H9 (cell line): ENCODE data around the gene UBXN7. TPM values are rescaled to one million over a fixed set of nuclear protein-coding genes. Genes with fewer than 3 reads are reported as not detected.

Experiments
- DNase-seq: peaks from one replicate; pipeline ENCODE4 v3.0.0-alpha.2; 2017
- H2AFZ ChIP-seq: one replicate; pipeline ENCODE4 v1.6.1; 2013; ENCODE audit warnings: mild to moderate bottlenecking, low read length, control low read depth, moderate library complexity
- H2AK5ac ChIP-seq: 2 replicates; pipeline ENCODE4 v1.6.1; 2013; ENCODE audit warnings: low read length, control low read depth, mixed read lengths; ENCODE audit not compliant: insufficient read length
- H2BK120ac ChIP-seq: one replicate; pipeline ENCODE4 v1.6.1; 2013; ENCODE audit warnings: low read depth, mild to moderate bottlenecking, low read length, control low read depth, inconsistent platforms; ENCODE audit not compliant: poor library complexity, severe bottlenecking
- H2BK12ac ChIP-seq: 2 replicates; pipeline ENCODE4 v1.6.1; 2013; ENCODE audit warnings: low read length, control low read depth, mixed read lengths, low read depth; ENCODE audit not compliant: insufficient read length
- H2BK15ac ChIP-seq: 2 replicates; pipeline ENCODE4 v1.6.1; 2013; ENCODE audit warnings: low read depth, low read length, control low read depth
- H2BK20ac ChIP-seq: one replicate; pipeline ENCODE4 v1.6.1; 2013; ENCODE audit warnings: low read depth, mild to moderate bottlenecking, low read length, control low read depth, inconsistent platforms; ENCODE audit not compliant: poor library complexity, severe bottlenecking
- H2BK5ac ChIP-seq: 2 replicates; pipeline ENCODE4 v1.6.1; 2013; ENCODE audit warnings: low read length, control low read depth, mixed read lengths; ENCODE audit not compliant: insufficient read length
- H3K14ac ChIP-seq: 2 replicates; pipeline ENCODE4 v1.6.1; 2013; ENCODE audit warnings: low read length, control low read depth; ENCODE audit not compliant: insufficient read depth
- H3K18ac ChIP-seq: 2 replicates; pipeline ENCODE4 v1.6.1; 2013; ENCODE audit warnings: low read depth, mild to moderate bottlenecking, mixed read lengths, low read length, control low read depth; ENCODE audit not compliant: insufficient read length
- H3K23ac ChIP-seq: 2 replicates; pipeline ENCODE4 v1.6.1; 2013; ENCODE audit warnings: low read length, control low read depth, mixed read lengths, low read depth; ENCODE audit not compliant: insufficient read length
- H3K23me2 ChIP-seq: 2 replicates; pipeline ENCODE4 v1.6.1; 2013; ENCODE audit warnings: low read depth, mild to moderate bottlenecking, mixed read lengths, low read length, control low read depth; ENCODE audit not compliant: insufficient read length, poor library complexity, severe bottlenecking
- H3K27ac ChIP-seq: 2 replicates; pipeline ENCODE4 v1.5.1; 2013; ENCODE audit warnings: low read length, control low read depth, mixed read lengths, low read depth; ENCODE audit not compliant: insufficient read length
- H3K27me3 ChIP-seq: 2 replicates; pipeline ENCODE4 v1.6.1; 2013; ENCODE audit warnings: low read length, control low read depth, inconsistent platforms; ENCODE audit not compliant: insufficient read depth
- H3K4ac ChIP-seq: 2 replicates; pipeline ENCODE4 v1.6.1; 2013; ENCODE audit warnings: low read depth, mild to moderate bottlenecking, control low read depth, inconsistent platforms, low read length, moderate library complexity
- H3K4me1 ChIP-seq: 2 replicates; pipeline ENCODE4 v1.6.1; 2013; ENCODE audit warnings: low read length, control low read depth, inconsistent platforms; ENCODE audit not compliant: insufficient read depth
- H3K4me2 ChIP-seq: 2 replicates; pipeline ENCODE4 v1.6.1; 2013; ENCODE audit warnings: low read length, control low read depth, mixed read lengths; ENCODE audit not compliant: insufficient read length, insufficient read depth
- H3K56ac ChIP-seq: 2 replicates; pipeline ENCODE4 v1.6.1; 2013; ENCODE audit warnings: low read depth, mild to moderate bottlenecking, mixed read lengths, low read length, control low read depth; ENCODE audit not compliant: insufficient read length
- H3K79me1 ChIP-seq: 2 replicates; pipeline ENCODE4 v1.6.1; 2013; ENCODE audit warnings: low read depth, mild to moderate bottlenecking, moderate library complexity, low read length, control low read depth, inconsistent platforms; ENCODE audit not compliant: insufficient read depth, poor library complexity, severe bottlenecking
- H3K79me2 ChIP-seq: 2 replicates; pipeline ENCODE4 v1.6.1; 2013; ENCODE audit warnings: low read length, control low read depth, inconsistent platforms; ENCODE audit not compliant: insufficient read depth
- H3K9ac ChIP-seq: 2 replicates; pipeline ENCODE4 v1.6.1; 2013; ENCODE audit warnings: low read length, control low read depth, mixed read lengths; ENCODE audit not compliant: insufficient read length; ENCODE audit errors: extremely low read depth
- H3K9me3 ChIP-seq: one replicate; pipeline ENCODE4 v1.6.1; 2013; ENCODE audit warnings: low read depth, low read length, inconsistent platforms; ENCODE audit not compliant: control insufficient read depth
- H3T11ph ChIP-seq: one replicate; pipeline ENCODE4 v1.6.1; 2013; ENCODE audit warnings: mild to moderate bottlenecking, low read length, control low read depth, inconsistent platforms
- H4K20me1 ChIP-seq: one replicate; pipeline ENCODE4 v1.6.1; 2013; ENCODE audit not compliant: control insufficient read depth, insufficient read length, insufficient read depth
- H4K5ac ChIP-seq: 2 replicates; pipeline ENCODE4 v1.6.1; 2013; ENCODE audit warnings: low read depth, mild to moderate bottlenecking, mixed read lengths, low read length, control low read depth; ENCODE audit not compliant: insufficient read length
- H4K8ac ChIP-seq: replicated peaks from 2 replicates; pipeline ENCODE4 v1.6.1; 2013; ENCODE audit warnings: low read length, control low read depth, mixed read lengths, low read depth; ENCODE audit not compliant: insufficient read length
- H4K91ac ChIP-seq: 2 replicates; pipeline ENCODE4 v1.6.1; 2013; ENCODE audit warnings: low read depth, mild to moderate bottlenecking, moderate library complexity, mixed read lengths, low read length, control low read depth; ENCODE audit not compliant: insufficient read length
- H3K27ac Mint-ChIP-seq, 3 experiments: 2 replicates in 2 of 3; 3 replicates in 1 of 3; pipeline ENCODE4 v1.8.0; 2020 to 2021; ENCODE audit warnings: mixed read lengths in 3 of 3, mild to moderate bottlenecking in 1 of 3, moderate library complexity in 1 of 3
- H3K27me3 Mint-ChIP-seq: 2 replicates; pipeline ENCODE4 v1.8.0; 2021; ENCODE audit warnings: low read depth, mild to moderate bottlenecking, moderate library complexity, mixed read lengths
- H3K36me3 Mint-ChIP-seq, 3 experiments: 2 replicates in 2 of 3; 3 replicates in 1 of 3; pipeline ENCODE4 v1.8.0; 2020 to 2021; ENCODE audit warnings: low read depth in 3 of 3, mixed read lengths in 3 of 3; ENCODE audit not compliant: insufficient read depth in 1 of 3
- H3K4me1 Mint-ChIP-seq, 2 experiments: 2 replicates each; pipeline ENCODE4 v1.8.0; 2020; ENCODE audit warnings: mixed read lengths in 2 of 2
- H3K4me3 Mint-ChIP-seq, 2 experiments: 2 replicates in 1 of 2; 3 replicates in 1 of 2; pipeline ENCODE4 v1.8.0; 2020 to 2021; ENCODE audit warnings: mild to moderate bottlenecking in 2 of 2, mixed read lengths in 2 of 2, moderate library complexity in 1 of 2
- H3K9me3 Mint-ChIP-seq, 2 experiments: 2 replicates in 1 of 2; 3 replicates in 1 of 2; pipeline ENCODE4 v1.8.0; 2020; ENCODE audit warnings: mild to moderate bottlenecking in 2 of 2, mixed read lengths in 2 of 2, moderate library complexity in 1 of 2
- CTCF ChIP-seq: fragments of 200-600 bp; sonication (generic); conservative IDR thresholded peaks from 3 replicates; pipeline ENCODE4 v1.8.0; 2021; ENCODE audit warnings: antibody characterized with exemption, mild to moderate bottlenecking
- WGBS: extraction: QIAGEN DNeasy Blood & Tissue Kit; methylation state at CpG from one replicate; pipeline ENCODE4 v1.1.7; 2013; ENCODE audit warnings: missing lambda C conversion rate, low lambda C conversion rate, mixed read lengths; ENCODE audit not compliant: insufficient read length; ENCODE audit errors: extremely low coverage; 5-methylcytosine and 5-hydroxymethylcytosine counted together
- total RNA-seq: library from RNA; stranded (reverse); gene quantifications from 2 replicates; pipeline ENCODE4 v1.2.1, GENCODE V29; 2021

Gene UBXN7
- total RNA-seq, 1 experiment from 2014 or later: 110 TPM

- H3K4me1 Mint-ChIP-seq: peaks cover 3 to 5% of the 10 kb centered on the region in 2 experiments; a peak in 1 of 4 replicates
- H3K23ac ChIP-seq: no peak overlapping the region
- DNase-seq: no peak
- no CpG with 5 or more reads among the region's 6 CpGs for WGBS
- H3K18ac ChIP-seq: no peak overlapping the region
- no peak overlapping the region for H3T11ph ChIP-seq
- H3K27ac ChIP-seq: no peak overlapping the region
- no peaks in the 10 kb centered on the region for H3K79me1 ChIP-seq
- H2BK120ac ChIP-seq: no peak overlapping the region
- no peak overlapping the region for H2BK20ac ChIP-seq
- H3K4ac ChIP-seq: no peak overlapping the region
- no peak overlapping the region for H4K91ac ChIP-seq
- no peak overlapping the region for H4K8ac ChIP-seq
- H3K36me3 Mint-ChIP-seq: no peaks in the 10 kb centered on the region
- H3K4me2 ChIP-seq: no peak overlapping the region
- no peaks in the 10 kb centered on the region for H3K9me3 ChIP-seq
- H2BK15ac ChIP-seq: no peak overlapping the region
- H3K4me1 ChIP-seq: no peaks in the 10 kb centered on the region
- no peaks in the 10 kb centered on the region for H3K23me2 ChIP-seq
- no peak overlapping the region for H2BK5ac ChIP-seq
- H2AFZ ChIP-seq: no peak overlapping the region
- no peaks in the 10 kb centered on the region for H3K27me3 ChIP-seq
- H3K79me2 ChIP-seq: no peaks in the 10 kb centered on the region
- H4K5ac ChIP-seq: no peak overlapping the region
- no peak overlapping the region for H3K4me3 Mint-ChIP-seq
- H3K27ac Mint-ChIP-seq: no peak overlapping the region; a peak in 1 of 7 replicates
- no peaks in the 10 kb centered on the region for H3K9me3 Mint-ChIP-seq
- no peak overlapping the region for H3K9ac ChIP-seq
- no peak overlapping the region for H2BK12ac ChIP-seq
- H3K14ac ChIP-seq: no peak overlapping the region
- H3K27me3 Mint-ChIP-seq: no peaks in the 10 kb centered on the region
- no peak overlapping the region for H2AK5ac ChIP-seq
- H4K20me1 ChIP-seq: no peaks in the 10 kb centered on the region
- no peak overlapping the region for H3K56ac ChIP-seq
- TF ChIP-seq CTCF: no peak
These were observed 7.9 kb upstream of the UBXN7 start for GRCh38 chr3:196440041-196440537.
